ENCODE measurements around the gene CFAP45.

- TF ChIP-seq, protein P1, sequence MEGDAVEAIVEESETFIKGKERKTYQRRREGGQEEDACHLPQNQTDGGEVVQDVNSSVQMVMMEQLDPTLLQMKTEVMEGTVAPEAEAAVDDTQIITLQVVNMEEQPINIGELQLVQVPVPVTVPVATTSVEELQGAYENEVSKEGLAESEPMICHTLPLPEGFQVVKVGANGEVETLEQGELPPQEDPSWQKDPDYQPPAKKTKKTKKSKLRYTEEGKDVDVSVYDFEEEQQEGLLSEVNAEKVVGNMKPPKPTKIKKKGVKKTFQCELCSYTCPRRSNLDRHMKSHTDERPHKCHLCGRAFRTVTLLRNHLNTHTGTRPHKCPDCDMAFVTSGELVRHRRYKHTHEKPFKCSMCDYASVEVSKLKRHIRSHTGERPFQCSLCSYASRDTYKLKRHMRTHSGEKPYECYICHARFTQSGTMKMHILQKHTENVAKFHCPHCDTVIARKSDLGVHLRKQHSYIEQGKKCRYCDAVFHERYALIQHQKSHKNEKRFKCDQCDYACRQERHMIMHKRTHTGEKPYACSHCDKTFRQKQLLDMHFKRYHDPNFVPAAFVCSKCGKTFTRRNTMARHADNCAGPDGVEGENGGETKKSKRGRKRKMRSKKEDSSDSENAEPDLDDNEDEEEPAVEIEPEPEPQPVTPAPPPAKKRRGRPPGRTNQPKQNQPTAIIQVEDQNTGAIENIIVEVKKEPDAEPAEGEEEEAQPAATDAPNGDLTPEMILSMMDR (conservative IDR thresholded peaks at IDR 0.05; ENCODE audit: low read length): no peak
- no peak for TF ChIP-seq EZH2phosphoT487 (IDR thresholded peaks at IDR 0.05; ENCODE audit: borderline replicate concordance, low read depth, low read length)
Measured at GRCh38 chr1:159931101-159931794, 31.3 kb upstream of the CFAP45 start.

Measured in OCI-LY7 (cell line).